ENCODE results near the gene SLC38A6. TPM values are rescaled to one million over a fixed set of nuclear protein-coding genes. Genes with fewer than 3 reads are reported as not detected.
A peak's percentile ranks its signal among the peaks of the same experiment; 100 is the strongest.

The SLC38A6 gene
- total and polyA plus RNA-seq, 2 of the 13 experiments (the other 11 are each of a cell fraction or from before 2014, with no cell fraction given) = 6.9 to 22.1 TPM

DNA sequence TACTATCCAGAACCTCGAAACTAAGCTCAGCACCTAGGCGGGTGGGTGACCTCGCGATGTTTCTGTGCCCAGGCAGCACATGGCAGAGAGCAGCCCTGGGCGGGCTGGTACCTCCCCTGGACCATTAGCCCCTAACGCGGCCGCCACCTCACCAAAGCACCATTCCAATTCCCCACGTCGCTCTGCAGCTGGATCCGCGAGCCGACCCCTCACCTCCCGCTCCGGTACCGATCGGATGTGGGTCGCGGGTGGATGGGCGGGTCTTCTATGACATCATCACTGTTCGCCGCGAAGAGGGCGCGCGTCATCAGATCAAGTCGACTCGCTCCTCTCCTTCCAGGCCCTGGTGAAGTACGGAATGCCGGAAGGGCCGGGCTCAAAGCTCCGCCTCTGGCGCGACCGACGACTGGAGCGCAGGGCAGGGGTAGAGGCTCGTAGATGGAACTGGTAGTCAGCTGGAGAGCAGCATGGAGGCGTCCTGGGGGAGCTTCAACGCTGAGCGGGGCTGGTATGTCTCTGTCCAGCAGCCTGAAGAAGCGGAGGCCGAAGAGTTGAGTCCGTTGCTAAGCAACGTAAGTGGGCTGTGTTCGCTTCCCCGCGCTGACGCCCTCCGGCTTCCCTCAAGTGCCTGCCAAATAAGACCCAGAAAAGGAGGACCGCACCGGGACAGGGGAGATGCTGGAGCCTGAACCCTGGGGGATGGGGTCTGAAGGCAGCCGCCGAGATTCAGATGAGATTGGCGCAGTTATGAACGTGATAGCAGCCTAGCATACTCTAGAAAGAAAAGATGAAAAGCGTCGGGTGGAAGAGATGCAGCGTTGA lies at the start of gene SLC38A6, which contains the start of gene TRMT5 (continued):
- TF ChIP-seq, protein P1, sequence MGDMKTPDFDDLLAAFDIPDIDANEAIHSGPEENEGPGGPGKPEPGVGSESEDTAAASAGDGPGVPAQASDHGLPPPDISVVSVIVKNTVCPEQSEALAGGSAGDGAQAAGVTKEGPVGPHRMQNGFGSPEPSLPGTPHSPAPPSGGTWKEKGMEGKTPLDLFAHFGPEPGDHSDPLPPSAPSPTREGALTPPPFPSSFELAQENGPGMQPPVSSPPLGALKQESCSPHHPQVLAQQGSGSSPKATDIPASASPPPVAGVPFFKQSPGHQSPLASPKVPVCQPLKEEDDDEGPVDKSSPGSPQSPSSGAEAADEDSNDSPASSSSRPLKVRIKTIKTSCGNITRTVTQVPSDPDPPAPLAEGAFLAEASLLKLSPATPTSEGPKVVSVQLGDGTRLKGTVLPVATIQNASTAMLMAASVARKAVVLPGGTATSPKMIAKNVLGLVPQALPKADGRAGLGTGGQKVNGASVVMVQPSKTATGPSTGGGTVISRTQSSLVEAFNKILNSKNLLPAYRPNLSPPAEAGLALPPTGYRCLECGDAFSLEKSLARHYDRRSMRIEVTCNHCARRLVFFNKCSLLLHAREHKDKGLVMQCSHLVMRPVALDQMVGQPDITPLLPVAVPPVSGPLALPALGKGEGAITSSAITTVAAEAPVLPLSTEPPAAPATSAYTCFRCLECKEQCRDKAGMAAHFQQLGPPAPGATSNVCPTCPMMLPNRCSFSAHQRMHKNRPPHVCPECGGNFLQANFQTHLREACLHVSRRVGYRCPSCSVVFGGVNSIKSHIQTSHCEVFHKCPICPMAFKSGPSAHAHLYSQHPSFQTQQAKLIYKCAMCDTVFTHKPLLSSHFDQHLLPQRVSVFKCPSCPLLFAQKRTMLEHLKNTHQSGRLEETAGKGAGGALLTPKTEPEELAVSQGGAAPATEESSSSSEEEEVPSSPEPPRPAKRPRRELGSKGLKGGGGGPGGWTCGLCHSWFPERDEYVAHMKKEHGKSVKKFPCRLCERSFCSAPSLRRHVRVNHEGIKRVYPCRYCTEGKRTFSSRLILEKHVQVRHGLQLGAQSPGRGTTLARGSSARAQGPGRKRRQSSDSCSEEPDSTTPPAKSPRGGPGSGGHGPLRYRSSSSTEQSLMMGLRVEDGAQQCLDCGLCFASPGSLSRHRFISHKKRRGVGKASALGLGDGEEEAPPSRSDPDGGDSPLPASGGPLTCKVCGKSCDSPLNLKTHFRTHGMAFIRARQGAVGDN (CRISPR knock-in tag; IDR thresholded peaks at IDR 0.05) = peak; percentile 93
- TF ChIP-seq ZNF781 (CRISPR knock-in tag; IDR thresholded peaks at IDR 0.05; ENCODE audit: borderline replicate concordance, not compliant biosample characterization) (no peak), ZC3H13 (CRISPR knock-in tag; IDR thresholded peaks at IDR 0.05) (0 out of 2 replicates have a peak, but pooled peaks have one; percentile 45), KDM5A (IDR thresholded peaks at IDR 0.05; ENCODE audit: borderline replicate concordance, low read length) (peak; percentile 97), ZIK1 (CRISPR knock-in tag; IDR thresholded peaks at IDR 0.05; ENCODE audit: borderline replicate concordance, low read depth) (0 out of 2 replicates have a peak, but pooled peaks have one; percentile 29), TCF12 (IDR thresholded peaks at IDR 0.05) (no peak), TCF12 (CRISPR knock-in tag; IDR thresholded peaks at IDR 0.05) (no peak), HDAC1 (CRISPR knock-in tag; IDR thresholded peaks at IDR 0.05) (peak; percentile 95), HMGA1 (CRISPR knock-in tag; conservative IDR thresholded peaks at IDR 0.05) (no peak), POLR2AphosphoS5 (IDR thresholded peaks at IDR 0.05; ENCODE audit: low read depth, low read length) (peak; percentile 93), ZNF605 (CRISPR knock-in tag; IDR thresholded peaks at IDR 0.05) (no peak; the same call in 1 of the 2 replicates), POLR2AphosphoS2 (IDR thresholded peaks at IDR 0.05; ENCODE audit: low read depth, low read length) (peak; percentile 75), ZNF629 (CRISPR knock-in tag; conservative IDR thresholded peaks at IDR 0.05) (no peak), ZNF75D (CRISPR knock-in tag; IDR thresholded peaks at IDR 0.05; ENCODE audit: borderline replicate concordance) (no peak), MLLT10 (CRISPR knock-in tag; IDR thresholded peaks at IDR 0.05) (no peak), MTERF4 (CRISPR knock-in tag; IDR thresholded peaks at IDR 0.05) (no peak), ZBTB26 (CRISPR knock-in tag; IDR thresholded peaks at IDR 0.05; ENCODE audit: borderline replicate concordance) (peak; percentile 77), ZXDC (CRISPR knock-in tag; IDR thresholded peaks at IDR 0.05) (no peak), ZNF816 (CRISPR knock-in tag; IDR thresholded peaks at IDR 0.05; ENCODE audit: borderline replicate concordance) (no peak)
- TF ChIP-seq, protein P2, sequence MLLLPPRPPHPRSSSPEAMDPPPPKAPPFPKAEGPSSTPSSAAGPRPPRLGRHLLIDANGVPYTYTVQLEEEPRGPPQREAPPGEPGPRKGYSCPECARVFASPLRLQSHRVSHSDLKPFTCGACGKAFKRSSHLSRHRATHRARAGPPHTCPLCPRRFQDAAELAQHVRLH (CRISPR knock-in tag; IDR thresholded peaks at IDR 0.05; ENCODE audit: borderline replicate concordance, low read depth) = peak; percentile 43; the same call in 1 of the 2 replicates

All from HepG2 (cell line).